Upper lobe of left lung (tissue), 4 donors: ENCODE results near the gene SEMA4A.
"Not testable (repeated sequence)": the region's sequence is repeated elsewhere in the genome, so short reads cannot be mapped to it uniquely, and the experiment has no call there.

Experiments
- CTCF ChIP-seq, 6 experiments: fragments of 450-650 bp in 4 of 6; fragments of 200-600 bp in 2 of 6; sonication (generic) in 2 of 6; IDR thresholded peaks; one replicate each; pipeline ENCODE4 v1.5.1; 2016 to 2019; ENCODE audit warnings: antibody characterized with exemption in 6 of 6
- POLR2A ChIP-seq, 4 donors: fragments of 450-650 bp; IDR thresholded peaks; one replicate each; pipeline ENCODE4 v1.5.1; 2016 to 2017; ENCODE audit warnings: antibody characterized with exemption in 4 of 4, mild to moderate bottlenecking in 2 of 4
- POLR2AphosphoS5 ChIP-seq, 2 donors: sonication (generic); formaldehyde crosslinking; IDR thresholded peaks; one replicate each; pipeline ENCODE4 v1.5.1; 2017; ENCODE audit warnings: antibody characterized with exemption in 2 of 2

- TF ChIP-seq POLR2AphosphoS5, CTCF, POLR2A (IDR thresholded peaks at IDR 0.05): not testable (repeated sequence)
Observed at GRCh38 chr1:156181391-156181924, 28.1 kb downstream of the SEMA4A start.
